Measurements from ENCODE around the gene GARRE1. TPM values are rescaled to one million over a fixed set of nuclear protein-coding genes. Genes with fewer than 3 reads are reported as not detected.
A peak's percentile ranks its signal among the peaks of the same experiment; 100 is the strongest.

Gene GARRE1
- total and polyA plus RNA-seq, 2 of the 13 experiments (the other 11 are each of a cell fraction or from before 2014, with no cell fraction given), result 8.0 to 11.7 TPM

DNA sequence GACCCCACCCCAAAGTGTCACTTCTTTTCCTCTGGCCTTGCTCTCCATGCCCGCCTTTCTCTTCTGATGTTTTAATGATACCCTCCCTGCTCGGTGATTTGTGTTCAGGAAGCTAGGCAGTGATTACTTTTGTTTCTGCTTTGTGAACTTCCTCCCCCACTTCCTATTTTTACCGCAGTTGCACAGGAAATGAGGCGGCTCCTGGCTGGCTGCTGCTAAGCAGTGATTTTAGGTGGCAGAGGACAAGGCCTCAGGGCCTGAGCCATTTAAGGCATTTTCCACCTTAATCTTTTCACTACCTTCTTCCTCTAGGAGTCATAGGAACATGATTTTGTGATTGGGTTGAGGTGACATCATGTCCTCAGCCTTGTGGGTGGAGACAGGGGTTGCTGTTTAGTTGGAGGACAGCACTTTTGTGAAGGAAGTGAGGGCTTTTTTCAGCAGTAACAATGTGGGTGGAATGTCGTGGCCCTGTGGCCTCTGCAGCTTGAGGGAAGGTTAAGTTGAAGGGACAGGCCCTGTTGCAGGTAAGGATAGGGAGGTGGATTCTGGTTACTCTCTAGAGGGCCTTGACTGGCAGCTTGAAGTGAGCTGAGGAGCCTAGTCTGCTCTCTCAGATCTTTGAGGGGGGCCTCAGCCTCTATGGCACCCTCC is 15.7 kb downstream of the GARRE1 start:
- CTCF ChIA-PET (ENCODE audit: low intra/inter-chr PET ratio, low total read pairs), result no interaction called here
- H2AFZ ChIP-seq (ENCODE audit: low read length), result no peak overlapping the region
- POLR2A ChIA-PET, result no interaction called here
- TF ChIP-seq DNMT3B (CRISPR knock-in tag; conservative IDR thresholded peaks at IDR 0.05), result no peak
- TF ChIP-seq, protein P1, sequence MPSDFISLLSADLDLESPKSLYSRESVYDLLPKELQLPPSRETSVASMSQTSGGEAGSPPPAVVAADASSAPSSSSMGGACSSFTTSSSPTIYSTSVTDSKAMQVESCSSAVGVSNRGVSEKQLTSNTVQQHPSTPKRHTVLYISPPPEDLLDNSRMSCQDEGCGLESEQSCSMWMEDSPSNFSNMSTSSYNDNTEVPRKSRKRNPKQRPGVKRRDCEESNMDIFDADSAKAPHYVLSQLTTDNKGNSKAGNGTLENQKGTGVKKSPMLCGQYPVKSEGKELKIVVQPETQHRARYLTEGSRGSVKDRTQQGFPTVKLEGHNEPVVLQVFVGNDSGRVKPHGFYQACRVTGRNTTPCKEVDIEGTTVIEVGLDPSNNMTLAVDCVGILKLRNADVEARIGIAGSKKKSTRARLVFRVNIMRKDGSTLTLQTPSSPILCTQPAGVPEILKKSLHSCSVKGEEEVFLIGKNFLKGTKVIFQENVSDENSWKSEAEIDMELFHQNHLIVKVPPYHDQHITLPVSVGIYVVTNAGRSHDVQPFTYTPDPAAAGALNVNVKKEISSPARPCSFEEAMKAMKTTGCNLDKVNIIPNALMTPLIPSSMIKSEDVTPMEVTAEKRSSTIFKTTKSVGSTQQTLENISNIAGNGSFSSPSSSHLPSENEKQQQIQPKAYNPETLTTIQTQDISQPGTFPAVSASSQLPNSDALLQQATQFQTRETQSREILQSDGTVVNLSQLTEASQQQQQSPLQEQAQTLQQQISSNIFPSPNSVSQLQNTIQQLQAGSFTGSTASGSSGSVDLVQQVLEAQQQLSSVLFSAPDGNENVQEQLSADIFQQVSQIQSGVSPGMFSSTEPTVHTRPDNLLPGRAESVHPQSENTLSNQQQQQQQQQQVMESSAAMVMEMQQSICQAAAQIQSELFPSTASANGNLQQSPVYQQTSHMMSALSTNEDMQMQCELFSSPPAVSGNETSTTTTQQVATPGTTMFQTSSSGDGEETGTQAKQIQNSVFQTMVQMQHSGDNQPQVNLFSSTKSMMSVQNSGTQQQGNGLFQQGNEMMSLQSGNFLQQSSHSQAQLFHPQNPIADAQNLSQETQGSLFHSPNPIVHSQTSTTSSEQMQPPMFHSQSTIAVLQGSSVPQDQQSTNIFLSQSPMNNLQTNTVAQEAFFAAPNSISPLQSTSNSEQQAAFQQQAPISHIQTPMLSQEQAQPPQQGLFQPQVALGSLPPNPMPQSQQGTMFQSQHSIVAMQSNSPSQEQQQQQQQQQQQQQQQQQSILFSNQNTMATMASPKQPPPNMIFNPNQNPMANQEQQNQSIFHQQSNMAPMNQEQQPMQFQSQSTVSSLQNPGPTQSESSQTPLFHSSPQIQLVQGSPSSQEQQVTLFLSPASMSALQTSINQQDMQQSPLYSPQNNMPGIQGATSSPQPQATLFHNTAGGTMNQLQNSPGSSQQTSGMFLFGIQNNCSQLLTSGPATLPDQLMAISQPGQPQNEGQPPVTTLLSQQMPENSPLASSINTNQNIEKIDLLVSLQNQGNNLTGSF (CRISPR knock-in tag; IDR thresholded peaks at IDR 0.05), result no peak
- TF ChIP-seq IKZF1 (IDR thresholded peaks at IDR 0.05), result no peak
- no peak for TF ChIP-seq ZNF609 (CRISPR knock-in tag; IDR thresholded peaks at IDR 0.05; ENCODE audit: borderline replicate concordance)
- TF ChIP-seq ZFP91 (CRISPR knock-in tag; IDR thresholded peaks at IDR 0.05; ENCODE audit: borderline replicate concordance), result no peak
- TF ChIP-seq U2AF1 (optimal IDR thresholded peaks at IDR 0.05; ENCODE audit: low read depth, low read length), result no peak
- TF ChIP-seq, protein P2, sequence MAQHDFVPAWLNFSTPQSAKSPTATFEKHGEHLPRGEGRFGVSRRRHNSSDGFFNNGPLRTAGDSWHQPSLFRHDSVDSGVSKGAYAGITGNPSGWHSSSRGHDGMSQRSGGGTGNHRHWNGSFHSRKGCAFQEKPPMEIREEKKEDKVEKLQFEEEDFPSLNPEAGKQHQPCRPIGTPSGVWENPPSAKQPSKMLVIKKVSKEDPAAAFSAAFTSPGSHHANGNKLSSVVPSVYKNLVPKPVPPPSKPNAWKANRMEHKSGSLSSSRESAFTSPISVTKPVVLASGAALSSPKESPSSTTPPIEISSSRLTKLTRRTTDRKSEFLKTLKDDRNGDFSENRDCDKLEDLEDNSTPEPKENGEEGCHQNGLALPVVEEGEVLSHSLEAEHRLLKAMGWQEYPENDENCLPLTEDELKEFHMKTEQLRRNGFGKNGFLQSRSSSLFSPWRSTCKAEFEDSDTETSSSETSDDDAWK (CRISPR knock-in tag; IDR thresholded peaks at IDR 0.05), result no peak

More for the DNA sequence above, 15.7 kb downstream of the GARRE1 start:
- Histone ChIP-seq H3K27ac (ENCODE audit: extremely low read length, insufficient read depth, low read length) (peak overlapping the region; percentile 33), H4K20me1 (ENCODE audit: insufficient read depth, low read length) (no peaks in the 10 kb centered on the region; the same call in none of the 2 replicates), H3K4me3 (replicated peaks in 1 of 3; ENCODE audit: insufficient read depth in 1 of 3, low read depth in 2 of 3, low read length in 3 of 3) (no peak overlapping the region), H3K27me3 (ENCODE audit: control insufficient read depth in 1 of 2, insufficient read depth in 2 of 2, low read length in 2 of 2) (no peaks in the 10 kb centered on the region), H3K4me2 (ENCODE audit: low read depth, low read length) (no peak overlapping the region; the same call in 1 of the 2 replicates), H3K36me3 (replicated peaks in 1 of 2; ENCODE audit: control insufficient read depth in 1 of 2, insufficient read depth in 2 of 2, low read length in 2 of 2) (no peaks in the 10 kb centered on the region), H3K79me2 (ENCODE audit: insufficient read depth, low read length) (peaks cover 45% of the 10 kb centered on the region), H3K4me1 (ENCODE audit: insufficient read depth, low read length) (peaks cover 38% of the 10 kb centered on the region), H3K9me3 (ENCODE audit: low read length) (no peaks in the 10 kb centered on the region), H3K9ac (ENCODE audit: insufficient read depth, low read depth, low read length) (no peak overlapping the region; the same call in 1 of the 2 replicates)
- no TSS peak for BruUV-seq (replicated peaks)
- ATAC-seq, result no peak; the same call in 2 of the 3 replicates
- DNase-seq (ENCODE audit: low spot score), result peak; percentile 46
- peak; percentile 4 for FAIRE-seq
- WGBS (ENCODE audit: low lambda C conversion rate), result 72% methylated on average over 5 of the region's 5 CpGs
- intact Hi-C loops (cut with micrococcal nuclease; ENCODE audit: unreplicated experiment) (no loop called here), in situ Hi-C loops (cut with HindIII; ENCODE audit: extremely low pct_ligation_motif_present, low pct_unique_long_range_greater_than_20kb) (no loop called here)
